ENCODE measurements around the gene PLCH1. TPM values are rescaled to one million over a fixed set of nuclear protein-coding genes. Genes with fewer than 3 reads are reported as not detected.

Gene PLCH1
- total RNA-seq, 4 donors from 2014 or later: 0.29 to 12.0 (median 0.58) TPM

- Histone ChIP-seq H3K4me3 (no peak overlapping the region), H3K9me3 (no peaks in the 10 kb centered on the region), H3K4me1 (no peaks in the 10 kb centered on the region), H3K27me3 (no peaks in the 10 kb centered on the region), H3K27ac (no peak overlapping the region), H3K36me3 (no peaks in the 10 kb centered on the region)
- DNase-seq: no peak
- no peak for TF ChIP-seq POLR2A (IDR thresholded peaks at IDR 0.05)
- no peak for TF ChIP-seq CTCF (IDR thresholded peaks at IDR 0.05)
- intact Hi-C loops (cut with DNase I; ENCODE audit: low total_unique reads): no loop called here
Observed at GRCh38 chr3:155739154-155739553, 5.7 kb downstream of the PLCH1 start.

- Histone ChIP-seq H3K4me1 (no peaks in the 10 kb centered on the region), H3K27me3 (no peaks in the 10 kb centered on the region), H3K4me3 (no peak overlapping the region), H3K27ac (no peak overlapping the region), H3K36me3 (no peaks in the 10 kb centered on the region), H3K9me3 (no peaks in the 10 kb centered on the region)
- DNase-seq: no peak
- intact Hi-C loops (cut with DNase I; ENCODE audit: low total_unique reads): no loop called here
- TF ChIP-seq CTCF (IDR thresholded peaks at IDR 0.05) (no peak), POLR2A (IDR thresholded peaks at IDR 0.05) (no peak)
Observed at GRCh38 chr3:155738580-155739076, 6.2 kb downstream of the PLCH1 start.

GRCh38 chr3:155737844-155738460 is 6.9 kb downstream of the PLCH1 start:
- DNase-seq: no peak
- H3K36me3 ChIP-seq: no peaks in the 10 kb centered on the region
- TF ChIP-seq POLR2A (IDR thresholded peaks at IDR 0.05): no peak
- TF ChIP-seq CTCF (IDR thresholded peaks at IDR 0.05): no peak
- H3K27me3 ChIP-seq: no peaks in the 10 kb centered on the region
- intact Hi-C loops (cut with DNase I; ENCODE audit: low total_unique reads): no loop called here
- H3K4me3 ChIP-seq: no peak overlapping the region
- H3K9me3 ChIP-seq: no peaks in the 10 kb centered on the region
- H3K27ac ChIP-seq: no peak overlapping the region
- no peaks in the 10 kb centered on the region for H3K4me1 ChIP-seq

- no peaks in the 10 kb centered on the region for H3K36me3 ChIP-seq
- H3K27ac ChIP-seq: no peak overlapping the region
- no peak for TF ChIP-seq POLR2A (IDR thresholded peaks at IDR 0.05)
- no peak for TF ChIP-seq CTCF (IDR thresholded peaks at IDR 0.05)
- H3K9me3 ChIP-seq: no peaks in the 10 kb centered on the region
- intact Hi-C loops (cut with DNase I; ENCODE audit: low total_unique reads): no loop called here
- H3K27me3 ChIP-seq: no peaks in the 10 kb centered on the region
- no peak overlapping the region for H3K4me3 ChIP-seq
- H3K4me1 ChIP-seq: no peaks in the 10 kb centered on the region
- DNase-seq: no peak
Observed at GRCh38 chr3:155736381-155736780, 8.5 kb downstream of the PLCH1 start.

- intact Hi-C loops (cut with DNase I; ENCODE audit: low total_unique reads): no loop called here
- H3K27me3 ChIP-seq: no peaks in the 10 kb centered on the region
- DNase-seq: no peak
- no peak overlapping the region for H3K4me3 ChIP-seq
- H3K36me3 ChIP-seq: no peaks in the 10 kb centered on the region
- H3K27ac ChIP-seq: no peak overlapping the region
- H3K4me1 ChIP-seq: no peaks in the 10 kb centered on the region
- TF ChIP-seq CTCF (IDR thresholded peaks at IDR 0.05): no peak
- H3K9me3 ChIP-seq: no peaks in the 10 kb centered on the region
Observed at GRCh38 chr3:155730843-155731242, 14.0 kb downstream of the PLCH1 start.

Measured in uterus (tissue), 4 donors.